ENCODE measurements around the gene NOP16.

NOP16 gene

DNA sequence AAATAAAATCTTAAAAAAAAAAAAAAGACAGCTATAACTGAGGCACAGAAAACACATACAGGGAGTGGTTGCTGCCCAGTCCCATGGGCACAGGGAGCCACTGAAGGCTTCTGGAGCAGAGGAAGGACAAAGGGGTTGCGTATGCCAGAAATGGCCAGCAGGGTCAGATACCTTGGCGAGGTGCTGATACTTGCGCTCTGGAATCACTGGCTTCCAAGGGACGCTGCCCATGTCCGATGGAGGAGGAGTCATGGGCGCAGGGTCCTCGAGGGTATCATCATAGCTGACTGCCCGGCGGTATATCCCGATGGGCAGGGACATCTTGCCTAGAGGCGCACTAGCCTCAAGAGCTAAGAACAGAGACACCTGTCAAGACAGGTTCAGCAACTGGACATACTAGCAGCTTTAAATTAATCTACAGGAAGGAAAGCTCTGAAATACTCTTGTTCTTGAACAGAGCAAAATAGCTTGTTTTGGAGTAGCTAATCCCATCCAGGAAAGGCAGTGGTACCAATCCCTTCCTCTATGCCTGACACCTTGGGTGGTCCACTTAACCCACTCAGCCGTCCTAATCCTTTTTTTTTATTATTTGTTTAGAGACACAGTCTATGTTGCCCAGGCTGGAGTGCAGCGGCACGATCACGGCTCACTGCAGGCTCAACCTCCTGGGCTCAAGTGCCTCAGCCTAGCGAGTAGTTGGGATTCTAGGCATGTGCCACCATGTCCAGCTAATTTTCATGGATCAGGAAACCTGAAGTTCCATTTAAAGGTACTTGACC lies 32.8 kb downstream of the NOP16 start:
- no peak for DNase-seq

DNA sequence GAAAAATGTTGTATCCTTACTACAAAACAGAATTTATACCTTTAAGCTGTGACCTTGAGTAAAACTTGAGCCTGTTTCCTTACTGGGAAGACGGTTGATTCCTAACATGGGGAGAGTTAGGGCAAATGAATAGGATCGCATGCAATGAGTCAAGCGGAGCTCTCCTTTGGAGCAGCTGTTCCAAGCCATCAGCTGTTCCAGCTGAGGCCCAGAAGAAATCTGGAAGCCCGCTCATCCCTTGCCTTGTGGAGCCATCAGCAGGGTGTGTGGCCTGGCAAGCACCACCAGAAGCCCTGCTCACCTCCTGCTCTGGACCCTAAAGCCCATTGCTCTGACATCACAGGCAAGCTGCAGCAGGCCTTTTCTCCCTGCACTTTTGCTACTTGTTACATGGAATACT lies 34.9 kb downstream of the NOP16 start:
- DNase-seq = no peak

DNA sequence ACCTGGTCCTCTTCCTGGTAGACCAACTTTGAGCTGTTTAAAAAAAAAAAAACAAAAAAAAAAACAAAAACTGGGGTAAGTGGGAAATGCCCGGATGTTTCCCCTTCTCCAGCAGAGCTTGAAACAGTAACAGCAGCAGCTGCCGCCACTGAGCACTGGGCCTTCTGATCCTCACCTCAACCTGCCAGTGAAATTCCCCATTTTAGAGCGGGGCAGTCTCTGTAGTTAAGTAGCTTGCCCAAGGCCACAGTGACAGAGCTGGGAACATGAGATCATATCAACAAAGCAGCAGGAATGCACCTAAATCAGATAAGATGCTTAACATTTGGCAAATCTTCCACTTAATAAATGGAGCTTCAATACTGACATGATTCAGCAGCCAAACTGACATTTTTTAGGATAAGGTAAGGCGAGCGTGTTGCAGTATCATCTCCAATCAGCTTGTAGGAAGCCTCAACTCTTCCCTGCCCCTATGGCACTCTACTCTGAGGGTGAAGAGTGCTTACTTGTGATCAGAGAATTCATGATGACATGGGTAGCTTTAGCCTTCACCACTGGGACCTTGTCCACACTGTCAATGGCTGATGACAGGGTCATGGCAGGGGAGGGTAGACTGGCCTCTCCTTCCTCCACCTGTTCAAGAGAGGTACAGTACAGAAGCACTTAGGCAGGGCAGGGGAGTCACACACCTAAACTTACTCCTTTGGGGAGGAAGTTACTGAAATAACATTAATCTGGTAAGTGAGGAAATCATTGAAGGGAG lies 36.1 kb downstream of the NOP16 start:
- no peak for DNase-seq

DNA sequence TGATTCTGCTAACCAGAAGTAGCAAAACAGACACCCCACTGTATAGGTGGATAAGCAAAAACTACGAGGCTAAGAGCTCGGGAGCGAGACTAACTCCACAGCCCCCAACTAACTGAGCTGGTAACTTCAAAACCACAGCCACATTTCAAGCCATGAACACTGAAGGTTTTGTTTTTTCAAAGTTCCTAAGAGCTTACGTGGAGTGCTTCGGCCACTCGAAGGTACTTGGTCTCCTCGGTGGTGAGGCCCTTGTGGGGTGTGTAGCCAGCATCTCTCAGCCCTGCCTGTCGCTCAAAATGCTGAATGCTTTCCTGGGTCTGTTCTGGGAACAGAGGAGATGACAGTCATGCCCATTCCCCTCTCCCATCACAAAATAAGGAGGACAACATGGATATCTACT lies 38.0 kb downstream of the NOP16 start:
- DNase-seq = no peak

DNA sequence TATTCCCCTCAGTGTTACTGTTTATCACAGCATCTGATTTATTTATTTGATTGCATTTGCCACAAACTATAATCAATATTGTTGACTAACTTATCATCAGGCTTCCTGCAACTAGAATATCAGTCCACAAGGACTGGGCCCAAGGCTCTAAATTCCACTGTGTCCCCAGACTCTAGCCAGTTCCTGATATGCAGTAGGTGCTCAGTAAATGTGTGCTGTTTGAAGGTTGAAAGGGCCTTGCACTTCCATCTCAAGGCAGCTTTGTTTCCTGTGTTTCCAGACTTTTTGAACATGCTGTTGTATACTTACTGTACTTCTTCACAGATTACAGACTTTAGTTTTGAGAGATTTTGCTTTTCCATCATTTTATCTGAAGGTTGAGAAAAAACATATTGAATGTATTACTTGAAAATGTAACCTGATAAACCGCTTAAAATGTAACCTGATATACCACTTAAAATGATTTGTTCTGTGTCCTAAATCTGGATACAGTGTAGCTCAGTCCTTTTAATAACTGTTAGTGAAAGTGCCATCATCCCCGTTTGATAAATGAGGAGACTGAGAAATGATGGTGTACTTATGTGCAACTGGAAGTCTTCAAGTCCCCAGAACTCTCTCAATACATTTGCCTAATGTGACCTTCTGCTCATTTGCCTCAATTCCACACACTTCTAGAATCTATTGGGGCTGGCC lies 45.5 kb downstream of the NOP16 start:
- no peak for DNase-seq

DNA sequence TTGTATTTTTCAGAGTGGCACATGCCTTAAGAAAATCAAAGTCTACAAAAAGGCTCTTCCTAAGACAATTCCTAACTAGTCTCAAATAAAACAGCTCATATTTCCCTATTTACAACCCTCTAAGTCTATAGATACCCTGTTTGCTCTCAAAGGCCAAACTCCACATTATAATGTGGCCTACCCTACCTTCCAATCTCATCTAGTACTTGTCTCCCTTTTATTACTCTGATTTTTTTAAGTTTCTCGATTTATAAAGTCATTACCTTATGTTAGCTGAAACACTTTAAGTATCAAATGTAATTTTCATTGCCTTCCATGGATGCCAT lies 46.3 kb downstream of the NOP16 start:
- DNase-seq = no peak

DNA sequence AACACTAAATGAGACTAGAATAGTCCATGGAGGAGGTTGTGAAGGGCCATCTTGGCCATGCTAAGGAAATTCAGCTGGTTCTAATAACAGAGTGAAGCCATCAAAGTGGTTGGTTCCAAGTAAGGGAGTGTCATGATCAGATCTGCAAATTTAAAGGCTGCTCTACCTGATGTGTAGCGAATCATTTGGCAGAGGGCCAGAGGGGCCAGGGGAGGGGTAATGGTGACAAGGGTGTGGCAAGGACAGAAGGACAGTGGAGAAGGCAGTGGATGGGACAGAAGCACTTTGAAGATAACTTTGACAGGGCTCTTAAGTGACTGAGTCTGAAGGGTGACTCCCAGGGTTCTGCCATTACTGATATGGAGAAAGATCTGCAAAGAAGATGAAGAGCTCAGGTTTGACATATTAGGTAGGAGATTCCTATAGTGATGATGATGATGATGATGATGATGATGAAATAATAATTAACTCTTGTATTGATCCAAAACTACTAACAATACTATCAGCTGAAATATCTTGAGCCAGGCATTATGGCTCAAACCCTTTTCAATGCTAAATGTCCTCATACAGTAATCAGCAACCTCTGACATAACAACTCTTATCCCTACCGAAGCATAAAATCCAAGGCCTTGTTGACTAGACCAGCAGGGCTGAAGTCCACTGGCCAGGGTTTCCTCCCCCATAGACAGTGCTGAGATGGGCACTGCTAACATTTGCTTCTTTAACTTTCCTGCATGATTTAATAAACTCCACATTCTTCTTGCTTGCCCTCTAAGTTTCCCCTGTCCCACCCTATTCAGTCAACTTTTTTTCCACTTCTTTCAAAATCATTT lies 46.9 kb downstream of the NOP16 start:
- no peak for DNase-seq

DNA sequence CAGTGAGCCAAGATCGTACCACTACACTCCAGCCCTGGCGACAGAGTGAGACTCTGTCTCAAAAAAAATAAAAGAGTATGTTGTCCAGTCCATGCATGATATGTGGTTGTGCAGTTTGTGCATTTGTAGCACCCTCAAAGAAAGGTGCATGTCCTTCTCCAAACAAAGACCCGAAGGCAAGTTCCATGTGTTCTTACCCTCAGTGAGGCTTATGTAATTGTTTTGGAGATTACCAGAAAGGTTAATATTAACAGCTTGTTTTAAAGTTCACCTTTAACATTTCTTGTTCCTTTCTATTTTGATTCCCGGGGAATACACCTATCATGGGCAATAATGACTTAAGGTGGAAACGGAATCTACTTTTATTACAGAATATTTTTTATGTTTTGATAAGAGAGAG lies 49.1 kb downstream of the NOP16 start:
- no peak for DNase-seq

DNA sequence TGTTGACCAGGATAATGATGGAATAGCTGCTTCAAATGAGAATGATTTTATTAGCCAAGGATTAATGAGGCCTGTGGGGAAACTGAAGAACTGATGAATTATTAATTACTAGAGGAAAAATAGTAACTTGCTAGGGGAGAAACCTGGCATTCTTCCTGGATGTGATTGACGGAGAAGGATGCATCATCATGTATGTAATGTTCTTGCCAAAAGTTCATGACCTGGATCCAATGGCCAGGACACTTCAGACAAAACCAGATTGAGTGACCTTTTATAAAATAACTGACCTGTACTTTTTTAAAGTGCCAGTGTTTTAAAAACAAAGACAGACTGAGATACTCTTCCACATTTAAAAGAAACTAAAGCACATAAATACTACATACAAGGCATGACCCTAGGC lies 50.5 kb downstream of the NOP16 start:
- DNase-seq = no peak

DNA sequence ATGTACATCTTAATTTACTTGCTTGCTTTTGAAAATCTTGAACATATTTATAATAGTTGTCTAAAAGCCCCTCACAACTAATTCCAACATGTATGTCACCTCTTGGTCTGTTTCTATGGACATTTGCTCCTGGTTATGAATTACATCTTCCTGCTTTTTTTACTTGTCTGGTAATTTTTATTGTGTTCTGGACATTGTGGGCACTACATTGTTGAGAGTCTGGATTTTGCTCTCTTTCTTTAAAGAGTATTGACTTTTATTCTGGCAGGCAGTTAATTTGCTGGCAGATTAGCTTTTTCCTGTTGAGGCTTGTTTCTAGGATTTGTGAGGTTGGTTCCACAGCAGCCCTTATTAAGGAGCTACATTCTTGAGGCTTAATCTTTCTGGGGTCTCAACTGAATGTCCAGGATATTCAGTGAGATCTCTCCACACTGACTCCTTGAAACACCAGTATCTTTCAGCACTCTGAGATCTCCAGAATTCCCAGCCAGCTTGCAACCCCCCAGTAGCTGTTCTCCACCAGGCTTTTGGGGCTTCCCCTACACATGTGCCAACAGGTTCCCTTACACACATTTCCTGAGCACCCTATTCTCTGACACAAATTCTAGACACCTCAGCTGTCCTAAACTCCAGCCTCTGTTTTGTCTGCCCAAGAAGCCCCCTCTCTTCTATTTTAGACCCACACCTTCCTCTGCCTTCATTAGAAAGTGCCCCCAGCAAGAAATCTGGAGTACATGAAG lies 54.2 kb downstream of the NOP16 start:
- no peak for DNase-seq
